ENCODE measurements around the gene MPP3.

MPP3 gene

GRCh38 chr17:43877451-43878155 is 44.7 kb upstream of the MPP3 start:
- TF ChIP-seq EZH2 (IDR thresholded peaks at IDR 0.05; ENCODE audit: borderline replicate concordance, low read depth, low read length, severe bottlenecking) (no peak), CTCF (IDR thresholded peaks at IDR 0.05; ENCODE audit: borderline replicate concordance, extremely low read depth, low read length, poor library complexity, severe bottlenecking) (no peak)
- H3K9ac ChIP-seq (ENCODE audit: low read depth, low read length), result no peak overlapping the region
- no peak overlapping the region for H3K4me3 ChIP-seq (ENCODE audit: low read depth in 1 of 2, low read length in 2 of 2)
- H3K9me3 ChIP-seq (ENCODE audit: insufficient read depth, low read length, severe bottlenecking), result no peaks in the 10 kb centered on the region
- H4K20me1 ChIP-seq (ENCODE audit: insufficient read depth, low read length), result peaks cover 4% of the 10 kb centered on the region; the same call in 1 of the 2 replicates
- peaks cover 3% of the 10 kb centered on the region for H3K27me3 ChIP-seq (ENCODE audit: insufficient read depth, low read length, poor library complexity)
- H3K4me2 ChIP-seq (ENCODE audit: insufficient read depth, low read length), result no peak overlapping the region
- DNase-seq (no peak), ATAC-seq (ENCODE audit: insufficient read depth, low read depth) (no peak)
- H3K36me3 ChIP-seq (ENCODE audit: insufficient read depth, low read length), result no peaks in the 10 kb centered on the region
- H2AFZ ChIP-seq (ENCODE audit: low read depth, low read length), result no peak overlapping the region
- H3K27ac ChIP-seq (ENCODE audit: low read length), result no peak overlapping the region
- no peaks in the 10 kb centered on the region for H3K79me2 ChIP-seq (ENCODE audit: insufficient read depth, low read length)
- H3K4me1 ChIP-seq (ENCODE audit: insufficient read depth, low read length), result no peaks in the 10 kb centered on the region

DNA sequence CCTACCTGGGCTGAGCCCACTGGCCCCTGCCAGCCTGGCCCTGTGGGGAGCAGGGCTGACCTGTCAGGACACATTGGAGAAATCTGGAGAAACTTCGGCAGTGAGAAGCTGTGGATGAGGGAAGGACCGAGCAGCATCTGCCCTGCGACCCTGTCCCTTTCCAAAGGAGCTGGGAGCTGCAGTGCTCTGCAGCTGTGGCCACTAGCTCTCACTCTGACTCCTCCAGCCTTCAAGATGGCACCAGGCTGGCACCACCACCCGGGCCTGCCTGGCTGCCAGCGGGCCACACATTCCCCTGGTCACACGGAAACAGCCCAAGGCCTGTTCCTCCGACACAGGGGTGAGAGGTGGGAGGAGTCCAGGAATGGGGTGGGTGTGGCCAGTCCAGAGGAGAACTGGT is 44.1 kb upstream of the MPP3 start:
- Histone ChIP-seq H3K4me1 (ENCODE audit: insufficient read depth, low read length) (no peaks in the 10 kb centered on the region), H3K4me2 (ENCODE audit: insufficient read depth, low read length) (no peak overlapping the region), H2AFZ (ENCODE audit: low read depth, low read length) (no peak overlapping the region), H3K36me3 (ENCODE audit: insufficient read depth, low read length) (no peaks in the 10 kb centered on the region), H3K9me3 (ENCODE audit: insufficient read depth, low read length, severe bottlenecking) (no peaks in the 10 kb centered on the region), H3K79me2 (ENCODE audit: insufficient read depth, low read length) (no peaks in the 10 kb centered on the region), H3K9ac (ENCODE audit: low read depth, low read length) (no peak overlapping the region), H4K20me1 (ENCODE audit: insufficient read depth, low read length) (peaks cover 4% of the 10 kb centered on the region; the same call in 1 of the 2 replicates), H3K27ac (ENCODE audit: low read length) (no peak overlapping the region), H3K4me3 (ENCODE audit: low read depth in 1 of 2, low read length in 2 of 2) (no peak overlapping the region), H3K27me3 (ENCODE audit: insufficient read depth, low read length, poor library complexity) (peaks cover 3% of the 10 kb centered on the region)
- TF ChIP-seq EZH2 (IDR thresholded peaks at IDR 0.05; ENCODE audit: borderline replicate concordance, low read depth, low read length, severe bottlenecking) (no peak), CTCF (IDR thresholded peaks at IDR 0.05; ENCODE audit: borderline replicate concordance, extremely low read depth, low read length, poor library complexity, severe bottlenecking) (no peak)
- no peak for DNase-seq
- no peak for ATAC-seq (ENCODE audit: insufficient read depth, low read depth)

GRCh38 chr17:43875476-43876147 is 42.7 kb upstream of the MPP3 start:
- H3K4me1 ChIP-seq (ENCODE audit: insufficient read depth, low read length), result no peaks in the 10 kb centered on the region
- H3K9me3 ChIP-seq (ENCODE audit: insufficient read depth, low read length, severe bottlenecking), result no peaks in the 10 kb centered on the region
- TF ChIP-seq EZH2 (IDR thresholded peaks at IDR 0.05; ENCODE audit: borderline replicate concordance, low read depth, low read length, severe bottlenecking) (no peak), CTCF (IDR thresholded peaks at IDR 0.05; ENCODE audit: borderline replicate concordance, extremely low read depth, low read length, poor library complexity, severe bottlenecking) (no peak)
- no peak overlapping the region for H3K4me3 ChIP-seq (ENCODE audit: low read depth in 1 of 2, low read length in 2 of 2)
- H3K4me2 ChIP-seq (ENCODE audit: insufficient read depth, low read length), result no peak overlapping the region
- H3K36me3 ChIP-seq (ENCODE audit: insufficient read depth, low read length), result no peaks in the 10 kb centered on the region
- DNase-seq (no peak), ATAC-seq (ENCODE audit: insufficient read depth, low read depth) (no peak)
- H2AFZ ChIP-seq (ENCODE audit: low read depth, low read length), result no peak overlapping the region
- H4K20me1 ChIP-seq (ENCODE audit: insufficient read depth, low read length), result peaks cover 4% of the 10 kb centered on the region; the same call in 1 of the 2 replicates
- peaks cover 4% of the 10 kb centered on the region for H3K27me3 ChIP-seq (ENCODE audit: insufficient read depth, low read length, poor library complexity)
- no peaks in the 10 kb centered on the region for H3K79me2 ChIP-seq (ENCODE audit: insufficient read depth, low read length)
- no peak overlapping the region for H3K9ac ChIP-seq (ENCODE audit: low read depth, low read length)
- H3K27ac ChIP-seq (ENCODE audit: low read length), result no peak overlapping the region
